T-helper 2 cell treated with Interferon-gamma antibody and Interleukin-4, amounts not matched to agents 100 ng/mL and 5 ng/mL, for 36 hours (primary cell): ENCODE data around the gene TP53RK. TPM values are rescaled to one million over a fixed set of nuclear protein-coding genes. Genes with fewer than 3 reads are reported as not detected.

Experiments used
- intact Hi-C: fragments of 100-400 bp; cut with micrococcal nuclease; formaldehyde crosslinking; loops from one replicate; pipeline ENCODE4 v1.15.1; 2023
- total RNA-seq: library from RNA; stranded (reverse); gene quantifications from 2 replicates; pipeline ENCODE4 v1.2.3, GENCODE V29; 2022

Gene TP53RK
- total RNA-seq, 1 donor from 2014 or later, result 15.3 TPM

GRCh38 chr20:46666306-46666705, 22.9 kb downstream of the TP53RK start:
- intact Hi-C loops, result no loop called here

GRCh38 chr20:46665602-46666001, 23.6 kb downstream of the TP53RK start:
- intact Hi-C loops, result no loop called here

GRCh38 chr20:46663531-46663930, 25.7 kb downstream of the TP53RK start:
- intact Hi-C loops, result no loop called here

- intact Hi-C loops, result no loop called here
These were observed 27.6 kb downstream of the TP53RK start for GRCh38 chr20:46661659-46662058.

- intact Hi-C loops, result no loop called here
These were observed 28.8 kb downstream of the TP53RK start for GRCh38 chr20:46660487-46660886.

GRCh38 chr20:46657618-46658017, 31.6 kb downstream of the TP53RK start:
- intact Hi-C loops, result no loop called here

GRCh38 chr20:46657137-46657536, 32.1 kb downstream of the TP53RK start:
- intact Hi-C loops, result no loop called here

GRCh38 chr20:46652699-46653098, 36.5 kb downstream of the TP53RK start:
- intact Hi-C loops, result no loop called here

- intact Hi-C loops, result no loop called here
These were observed 37.9 kb downstream of the TP53RK start, which contains the start of gene SLC13A3 for GRCh38 chr20:46651091-46651962. TSS of gene SLC13A3 (minus strand) at chr20:46651459. CDS start at chr20:46651421, 38 bp downstream.

GRCh38 chr20:46650575-46651090, 38.6 kb downstream of the TP53RK start:
- intact Hi-C loops, result no loop called here

- intact Hi-C loops, result no loop called here
These were observed 39.2 kb downstream of the TP53RK start for GRCh38 chr20:46649965-46650542.

GRCh38 chr20:46649650-46649949, 39.6 kb downstream of the TP53RK start:
- intact Hi-C loops, result no loop called here

GRCh38 chr20:46648903-46649649, 40.2 kb downstream of the TP53RK start:
- intact Hi-C loops, result no loop called here

- intact Hi-C loops, result no loop called here
These were observed 41.8 kb downstream of the TP53RK start for GRCh38 chr20:46647469-46647868.

- intact Hi-C loops, result no loop called here
These were observed 42.4 kb downstream of the TP53RK start for GRCh38 chr20:46646659-46647380.

GRCh38 chr20:46646122-46646521, 43.1 kb downstream of the TP53RK start:
- intact Hi-C loops, result no loop called here

- intact Hi-C loops, result no loop called here
These were observed 44.5 kb downstream of the TP53RK start for GRCh38 chr20:46644733-46645132.

- intact Hi-C loops, result no loop called here
These were observed 45.1 kb downstream of the TP53RK start for GRCh38 chr20:46644160-46644559.

GRCh38 chr20:46642969-46643343, 46.3 kb downstream of the TP53RK start:
- intact Hi-C loops, result no loop called here

- intact Hi-C loops, result no loop called here
These were observed 46.8 kb downstream of the TP53RK start for GRCh38 chr20:46642265-46642968.

- intact Hi-C loops, result no loop called here
These were observed 47.8 kb downstream of the TP53RK start for GRCh38 chr20:46641424-46641823.
